Endothelial cell of umbilical vein (primary cell): ENCODE measurements around the gene AGA.

Experiments
- JUN ChIP-seq: IDR thresholded peaks from 2 replicates; pipeline ENCODE4 v1.6.1; 2011; ENCODE audit warnings: borderline replicate concordance, low read depth; ENCODE audit not compliant: insufficient read length, insufficient read depth
- MAX ChIP-seq: IDR thresholded peaks from 2 replicates; pipeline ENCODE4 v1.6.1; 2011; ENCODE audit not compliant: insufficient read depth, insufficient read length
- POLR2AphosphoS5 ChIP-seq: IDR thresholded peaks from 2 replicates; pipeline ENCODE4 v1.6.1; 2012; ENCODE audit warnings: low read depth, mild to moderate bottlenecking, control low read depth, low read length, moderate library complexity; ENCODE audit not compliant: insufficient read depth
- TF ChIP-seq, protein P1 (sequence below), 2 donors: IDR thresholded peaks; 1 replicate in 1 of 2; 2 replicates in 1 of 2; pipeline ENCODE4 v1.5.1; 2011; ENCODE audit warnings: low read length in 2 of 2, mild to moderate bottlenecking in 2 of 2, moderate library complexity in 2 of 2, control low read depth in 1 of 2, inconsistent platforms in 1 of 2, low read depth in 1 of 2; ENCODE audit not compliant: insufficient read depth in 1 of 2; ENCODE audit errors: extremely low read depth in 1 of 2

GRCh38 chr4:177487977-177488376 lies 45.7 kb upstream of the AGA start:
- TF ChIP-seq MAX (no peak), POLR2AphosphoS5 (no peak), JUN (no peak)
- TF ChIP-seq, protein P1, sequence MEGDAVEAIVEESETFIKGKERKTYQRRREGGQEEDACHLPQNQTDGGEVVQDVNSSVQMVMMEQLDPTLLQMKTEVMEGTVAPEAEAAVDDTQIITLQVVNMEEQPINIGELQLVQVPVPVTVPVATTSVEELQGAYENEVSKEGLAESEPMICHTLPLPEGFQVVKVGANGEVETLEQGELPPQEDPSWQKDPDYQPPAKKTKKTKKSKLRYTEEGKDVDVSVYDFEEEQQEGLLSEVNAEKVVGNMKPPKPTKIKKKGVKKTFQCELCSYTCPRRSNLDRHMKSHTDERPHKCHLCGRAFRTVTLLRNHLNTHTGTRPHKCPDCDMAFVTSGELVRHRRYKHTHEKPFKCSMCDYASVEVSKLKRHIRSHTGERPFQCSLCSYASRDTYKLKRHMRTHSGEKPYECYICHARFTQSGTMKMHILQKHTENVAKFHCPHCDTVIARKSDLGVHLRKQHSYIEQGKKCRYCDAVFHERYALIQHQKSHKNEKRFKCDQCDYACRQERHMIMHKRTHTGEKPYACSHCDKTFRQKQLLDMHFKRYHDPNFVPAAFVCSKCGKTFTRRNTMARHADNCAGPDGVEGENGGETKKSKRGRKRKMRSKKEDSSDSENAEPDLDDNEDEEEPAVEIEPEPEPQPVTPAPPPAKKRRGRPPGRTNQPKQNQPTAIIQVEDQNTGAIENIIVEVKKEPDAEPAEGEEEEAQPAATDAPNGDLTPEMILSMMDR (IDR thresholded peaks at IDR 0.05; ENCODE audit: extremely low read depth in 1 of 2, insufficient read depth in 1 of 2, low read depth in 1 of 2, low read length in 2 of 2), result no peak
